Nephron progenitor cell (in vitro differentiated cells): ENCODE measurements around the gene CDK19.

Experiments used
- DNase-seq: peaks from one replicate; pipeline ENCODE4 v3.0.0; 2021
- H3K27ac Mint-ChIP-seq: 2 replicates; pipeline ENCODE4 v1.8.0; 2021; ENCODE audit warnings: mild to moderate bottlenecking, moderate library complexity, mixed read lengths
- H3K27me3 Mint-ChIP-seq: 2 replicates; pipeline ENCODE4 v1.8.0; 2021; ENCODE audit warnings: mild to moderate bottlenecking, low read depth, mixed read lengths; ENCODE audit not compliant: poor library complexity
- H3K36me3 Mint-ChIP-seq: 2 replicates; pipeline ENCODE4 v1.8.0; 2021; ENCODE audit warnings: low read depth, mixed read lengths
- H3K4me1 Mint-ChIP-seq: 2 replicates; pipeline ENCODE4 v1.8.0; 2021; ENCODE audit warnings: mixed read lengths
- H3K4me3 Mint-ChIP-seq: 2 replicates; pipeline ENCODE4 v1.8.0; 2021; ENCODE audit warnings: mild to moderate bottlenecking, moderate library complexity, mixed read lengths
- H3K9me3 Mint-ChIP-seq: 2 replicates; pipeline ENCODE4 v1.8.0; 2021; ENCODE audit warnings: mild to moderate bottlenecking, moderate library complexity, mixed read lengths
- TF ChIP-seq, protein P1 (sequence below): fragments of 200-600 bp; sonication (generic); IDR thresholded peaks from 2 replicates; pipeline ENCODE4 v1.5.0; 2021; ENCODE audit warnings: antibody characterized with exemption

CDK19 gene

DNA sequence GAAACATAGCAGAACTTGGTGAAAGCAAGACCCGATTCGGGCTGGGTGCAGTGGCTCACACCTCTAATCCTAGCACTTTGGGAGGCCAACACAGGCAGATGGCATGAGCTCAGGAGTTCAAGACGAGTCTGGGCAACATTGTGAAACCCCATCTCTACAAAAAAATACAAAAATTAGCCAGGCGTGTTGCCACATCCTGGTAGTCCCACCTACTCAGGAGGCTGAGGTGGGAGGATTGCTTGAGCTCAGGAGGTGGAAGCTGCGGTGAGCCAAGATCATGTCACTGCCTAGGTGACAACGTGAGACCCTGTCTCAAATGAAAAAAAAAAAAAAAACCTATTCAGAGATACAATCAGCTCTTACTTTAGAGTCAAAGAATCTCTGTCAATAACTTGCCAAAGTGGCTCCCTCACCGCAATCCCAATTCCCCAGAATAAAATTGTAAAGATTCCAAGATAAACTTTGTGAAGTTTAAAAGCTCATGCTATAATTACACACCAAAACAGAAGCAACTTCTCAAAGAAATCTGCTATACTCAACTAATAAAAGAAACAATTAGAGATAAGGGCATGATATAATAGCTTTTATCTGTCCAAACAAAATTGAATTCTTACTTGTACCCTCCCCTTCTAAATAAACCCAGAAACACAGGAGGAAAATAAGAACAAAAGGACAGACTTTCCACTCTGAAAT, 33.6 kb downstream of the CDK19 start:
- DNase-seq: no peak
- H3K9me3 Mint-ChIP-seq: peaks cover 6% of the 10 kb centered on the region
- no peak overlapping the region for H3K27ac Mint-ChIP-seq
- H3K4me1 Mint-ChIP-seq: peaks cover 15% of the 10 kb centered on the region
- no peaks in the 10 kb centered on the region for H3K27me3 Mint-ChIP-seq
- H3K4me3 Mint-ChIP-seq: no peak overlapping the region
- H3K36me3 Mint-ChIP-seq: peaks cover 26% of the 10 kb centered on the region
- TF ChIP-seq, protein P1, sequence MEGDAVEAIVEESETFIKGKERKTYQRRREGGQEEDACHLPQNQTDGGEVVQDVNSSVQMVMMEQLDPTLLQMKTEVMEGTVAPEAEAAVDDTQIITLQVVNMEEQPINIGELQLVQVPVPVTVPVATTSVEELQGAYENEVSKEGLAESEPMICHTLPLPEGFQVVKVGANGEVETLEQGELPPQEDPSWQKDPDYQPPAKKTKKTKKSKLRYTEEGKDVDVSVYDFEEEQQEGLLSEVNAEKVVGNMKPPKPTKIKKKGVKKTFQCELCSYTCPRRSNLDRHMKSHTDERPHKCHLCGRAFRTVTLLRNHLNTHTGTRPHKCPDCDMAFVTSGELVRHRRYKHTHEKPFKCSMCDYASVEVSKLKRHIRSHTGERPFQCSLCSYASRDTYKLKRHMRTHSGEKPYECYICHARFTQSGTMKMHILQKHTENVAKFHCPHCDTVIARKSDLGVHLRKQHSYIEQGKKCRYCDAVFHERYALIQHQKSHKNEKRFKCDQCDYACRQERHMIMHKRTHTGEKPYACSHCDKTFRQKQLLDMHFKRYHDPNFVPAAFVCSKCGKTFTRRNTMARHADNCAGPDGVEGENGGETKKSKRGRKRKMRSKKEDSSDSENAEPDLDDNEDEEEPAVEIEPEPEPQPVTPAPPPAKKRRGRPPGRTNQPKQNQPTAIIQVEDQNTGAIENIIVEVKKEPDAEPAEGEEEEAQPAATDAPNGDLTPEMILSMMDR: no peak

- DNase-seq: no peak
- no peak overlapping the region for H3K4me3 Mint-ChIP-seq
- peaks cover 6% of the 10 kb centered on the region for H3K36me3 Mint-ChIP-seq
- H3K27me3 Mint-ChIP-seq: no peaks in the 10 kb centered on the region
- no peaks in the 10 kb centered on the region for H3K9me3 Mint-ChIP-seq
- no peak overlapping the region for H3K27ac Mint-ChIP-seq
- peaks cover 15% of the 10 kb centered on the region for H3K4me1 Mint-ChIP-seq
- TF ChIP-seq, protein P1: no peak
Observed at GRCh38 chr6:110778333-110778732, 36.9 kb downstream of the CDK19 start.

DNA sequence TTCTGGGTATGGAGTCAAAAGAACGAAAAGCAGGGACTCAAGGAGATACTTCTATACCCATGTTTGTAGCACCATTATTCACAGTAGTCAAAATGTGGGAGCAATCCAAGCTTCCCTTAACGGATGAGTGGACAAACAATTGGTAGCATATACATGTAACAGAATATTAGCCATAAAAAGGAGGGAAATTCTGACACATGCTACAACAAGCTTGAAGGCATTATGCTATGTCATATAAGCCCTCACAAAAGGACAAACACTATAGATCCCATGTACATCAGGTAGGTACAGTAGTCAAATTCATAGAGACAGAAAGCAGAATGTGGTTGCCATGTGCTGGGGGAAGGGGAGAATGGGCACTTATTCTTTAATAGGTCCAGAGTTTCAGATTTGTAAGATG, 37.6 kb downstream of the CDK19 start:
- Mint-ChIP-seq H3K27ac (no peak overlapping the region), H3K4me3 (no peak overlapping the region), H3K36me3 (peaks cover 9% of the 10 kb centered on the region), H3K27me3 (no peaks in the 10 kb centered on the region), H3K9me3 (peaks cover under 1% of the 10 kb centered on the region), H3K4me1 (peaks cover 11% of the 10 kb centered on the region)
- no peak for DNase-seq
- TF ChIP-seq, protein P1: no peak

DNA sequence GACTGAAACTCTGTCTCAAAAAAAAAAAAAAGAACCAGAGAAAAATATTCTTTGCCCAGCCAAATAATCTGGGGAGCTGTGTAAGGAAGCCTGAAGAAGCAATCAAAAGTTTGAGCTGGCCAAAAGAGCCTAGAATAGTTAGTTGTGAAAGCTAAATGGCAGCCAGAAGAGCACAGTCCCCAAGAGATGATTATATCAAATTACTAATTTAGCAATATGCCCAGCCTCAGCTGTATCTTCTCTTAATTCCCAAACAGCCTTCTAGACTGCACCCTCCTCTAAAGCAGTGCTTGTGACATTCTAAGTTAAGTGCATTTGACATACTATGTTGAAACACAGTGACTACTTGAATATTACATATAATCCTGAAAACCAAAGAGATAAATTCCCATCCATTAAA, 38.9 kb downstream of the CDK19 start:
- Mint-ChIP-seq H3K27me3 (no peaks in the 10 kb centered on the region), H3K4me1 (peaks cover 5% of the 10 kb centered on the region), H3K27ac (no peak overlapping the region), H3K9me3 (peaks cover 12% of the 10 kb centered on the region), H3K36me3 (peaks cover 21% of the 10 kb centered on the region), H3K4me3 (no peak overlapping the region)
- TF ChIP-seq, protein P1: no peak
- DNase-seq: no peak

DNA sequence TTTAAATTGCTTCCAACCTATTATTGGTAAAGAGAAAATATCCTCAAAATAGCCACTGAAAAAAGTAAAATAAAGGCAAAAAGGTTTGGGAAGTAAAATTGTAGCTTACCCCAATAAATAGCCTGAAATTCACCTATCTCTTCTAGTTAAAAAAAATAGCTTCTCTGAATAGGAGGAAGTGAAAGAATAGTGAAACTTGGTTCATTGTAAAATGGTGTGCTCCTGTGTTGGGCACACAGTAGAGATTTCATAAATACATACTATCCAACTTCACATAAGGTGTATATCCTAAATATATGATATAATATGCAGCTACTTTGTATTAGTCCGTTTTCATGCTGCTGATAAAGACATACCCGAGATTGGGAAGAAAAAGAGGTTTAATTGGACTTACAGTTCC, 45.3 kb downstream of the CDK19 start:
- no peak for DNase-seq
- no peaks in the 10 kb centered on the region for H3K27me3 Mint-ChIP-seq
- no peak overlapping the region for H3K27ac Mint-ChIP-seq
- H3K9me3 Mint-ChIP-seq: peaks cover 33% of the 10 kb centered on the region
- no peak overlapping the region for H3K4me3 Mint-ChIP-seq
- H3K36me3 Mint-ChIP-seq: peaks cover 80% of the 10 kb centered on the region
- no peaks in the 10 kb centered on the region for H3K4me1 Mint-ChIP-seq
- TF ChIP-seq, protein P1: no peak

DNA sequence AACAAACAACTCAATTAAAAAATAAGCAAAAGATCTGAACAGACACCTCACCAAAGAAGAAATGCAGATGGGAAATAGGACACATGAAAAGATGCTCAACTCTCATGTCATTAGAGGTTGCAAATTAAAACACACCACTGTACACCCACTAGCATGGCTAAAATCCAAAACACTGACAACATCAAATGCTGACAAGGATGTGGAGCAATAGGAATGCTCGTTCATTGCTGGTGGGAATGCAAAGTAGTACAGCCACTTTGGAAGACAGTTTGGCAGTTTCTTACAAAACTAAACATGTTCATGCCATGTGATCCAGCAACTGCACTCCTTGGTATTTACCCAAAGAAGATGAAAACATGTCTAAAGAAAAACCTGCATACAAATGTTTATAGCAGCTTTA, 47.2 kb downstream of the CDK19 start:
- H3K9me3 Mint-ChIP-seq: peaks cover 37% of the 10 kb centered on the region
- no peak for DNase-seq
- H3K27me3 Mint-ChIP-seq: no peaks in the 10 kb centered on the region
- peaks cover 87% of the 10 kb centered on the region for H3K36me3 Mint-ChIP-seq
- no peak overlapping the region for H3K4me3 Mint-ChIP-seq
- no peak overlapping the region for H3K27ac Mint-ChIP-seq
- no peaks in the 10 kb centered on the region for H3K4me1 Mint-ChIP-seq
- TF ChIP-seq, protein P1: no peak
